Esophagus squamous epithelium (tissue), 4 donors: Measurements from ENCODE around the gene RAPGEFL1.

Experiments used
- POLR2A ChIP-seq, 4 donors: fragments of 450-650 bp; IDR thresholded peaks; one replicate each; pipeline ENCODE4 v1.6.1; 2017; ENCODE audit warnings: antibody characterized with exemption in 4 of 4, mild to moderate bottlenecking in 4 of 4, moderate library complexity in 3 of 4
- TF ChIP-seq, protein P1 (sequence below), 6 experiments: fragments of 450-650 bp in 4 of 6; fragments of 200-600 bp in 2 of 6; sonication (generic) in 2 of 6; IDR thresholded peaks; one replicate each; pipeline ENCODE4 v1.5.1; 2016 to 2019; ENCODE audit warnings: antibody characterized with exemption in 6 of 6, mild to moderate bottlenecking in 4 of 6, moderate library complexity in 4 of 6

DNA sequence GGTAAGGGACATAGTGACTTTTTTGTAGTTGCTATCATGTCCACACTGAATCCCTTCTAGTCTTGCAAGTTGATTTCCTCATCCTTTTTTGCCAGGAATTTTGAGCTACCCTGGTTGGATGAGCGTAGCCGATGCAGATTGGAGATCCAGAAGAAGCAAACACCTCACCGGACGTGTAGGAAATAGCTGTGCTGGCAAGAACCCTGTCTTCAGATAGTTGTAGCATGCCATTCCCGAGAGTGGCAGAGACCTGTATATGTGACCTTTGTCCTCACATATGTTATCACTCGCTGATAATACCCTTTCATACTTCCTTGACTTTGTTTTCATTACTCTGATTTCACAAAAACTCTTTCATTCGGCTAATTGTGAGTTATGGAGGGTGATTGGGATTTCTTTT, 43.1 kb upstream of the RAPGEFL1 start:
- no peak for TF ChIP-seq POLR2A (IDR thresholded peaks at IDR 0.05)
- TF ChIP-seq, protein P1, sequence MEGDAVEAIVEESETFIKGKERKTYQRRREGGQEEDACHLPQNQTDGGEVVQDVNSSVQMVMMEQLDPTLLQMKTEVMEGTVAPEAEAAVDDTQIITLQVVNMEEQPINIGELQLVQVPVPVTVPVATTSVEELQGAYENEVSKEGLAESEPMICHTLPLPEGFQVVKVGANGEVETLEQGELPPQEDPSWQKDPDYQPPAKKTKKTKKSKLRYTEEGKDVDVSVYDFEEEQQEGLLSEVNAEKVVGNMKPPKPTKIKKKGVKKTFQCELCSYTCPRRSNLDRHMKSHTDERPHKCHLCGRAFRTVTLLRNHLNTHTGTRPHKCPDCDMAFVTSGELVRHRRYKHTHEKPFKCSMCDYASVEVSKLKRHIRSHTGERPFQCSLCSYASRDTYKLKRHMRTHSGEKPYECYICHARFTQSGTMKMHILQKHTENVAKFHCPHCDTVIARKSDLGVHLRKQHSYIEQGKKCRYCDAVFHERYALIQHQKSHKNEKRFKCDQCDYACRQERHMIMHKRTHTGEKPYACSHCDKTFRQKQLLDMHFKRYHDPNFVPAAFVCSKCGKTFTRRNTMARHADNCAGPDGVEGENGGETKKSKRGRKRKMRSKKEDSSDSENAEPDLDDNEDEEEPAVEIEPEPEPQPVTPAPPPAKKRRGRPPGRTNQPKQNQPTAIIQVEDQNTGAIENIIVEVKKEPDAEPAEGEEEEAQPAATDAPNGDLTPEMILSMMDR (IDR thresholded peaks at IDR 0.05), result no peak
